ENCODE measurements around the gene SLC6A17.

SLC6A17 gene

GRCh38 chr1:110243146-110243545 lies 92.9 kb downstream of the SLC6A17 start:
- no peak for DNase-seq

DNA sequence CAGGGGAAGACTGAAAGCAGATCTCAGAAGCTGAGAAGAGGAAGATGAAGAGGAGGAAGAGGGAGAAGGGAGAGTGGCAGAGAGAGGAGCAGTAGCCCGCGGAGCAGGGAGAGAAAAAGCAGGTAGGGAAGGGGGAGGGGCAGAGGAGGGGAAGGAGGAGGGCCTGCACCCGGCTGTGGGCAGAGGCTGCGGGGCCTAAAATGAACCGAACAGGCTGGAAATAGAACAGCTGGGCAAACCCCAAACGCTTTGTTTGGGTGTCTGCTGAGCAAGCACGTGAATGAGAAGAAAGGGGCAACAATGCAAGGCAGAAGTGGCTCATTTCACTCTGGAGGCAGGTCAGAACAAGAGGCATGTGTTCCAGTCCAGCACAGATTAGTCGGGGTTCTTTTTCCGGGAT lies 93.3 kb downstream of the SLC6A17 start:
- no peak for DNase-seq

- no peak for DNase-seq
Observed at GRCh38 chr1:110245876-110246620, 95.8 kb downstream of the SLC6A17 start.

- DNase-seq, result no peak
Observed at GRCh38 chr1:110248746-110249145, 98.5 kb downstream of the SLC6A17 start.

DNA sequence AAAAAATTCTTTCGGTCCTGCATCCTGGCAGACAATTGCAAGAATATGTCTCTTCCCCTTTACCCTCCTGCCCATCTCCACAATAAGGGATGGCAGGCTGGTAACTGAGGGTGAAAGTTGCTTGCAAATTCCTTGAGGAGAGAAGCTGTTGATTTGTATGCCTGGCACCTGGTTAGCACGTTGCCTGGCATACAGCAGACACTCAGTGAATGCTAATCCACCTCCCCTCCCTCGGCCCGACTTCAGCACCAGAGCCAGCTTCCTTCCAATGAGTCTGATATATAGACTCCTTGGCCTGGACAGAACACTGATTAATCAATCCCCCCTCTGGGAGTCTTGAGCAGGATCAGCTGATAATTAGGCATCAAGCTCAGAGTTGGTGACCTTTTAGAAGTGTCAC lies 99.0 kb downstream of the SLC6A17 start:
- no peak for DNase-seq

GRCh38 chr1:110250008-110250407 lies 99.7 kb downstream of the SLC6A17 start:
- DNase-seq, result no peak

GRCh38 chr1:110250749-110251148 lies 100.5 kb downstream of the SLC6A17 start:
- no peak for DNase-seq
